Measurements from ENCODE around the gene TMSB10.

Gene TMSB10

GRCh38 chr2:84891355-84892010 is 14.0 kb upstream of the TMSB10 start:
- Histone ChIP-seq H3K9me3 (ENCODE audit: severe bottlenecking) (no peaks in the 10 kb centered on the region), H3K27me3 (ENCODE audit: insufficient read depth, poor library complexity, severe bottlenecking) (no peaks in the 10 kb centered on the region), H3K4me1 (ENCODE audit: insufficient read depth, poor library complexity, severe bottlenecking) (peaks cover 20% of the 10 kb centered on the region), H3K27ac (ENCODE audit: poor library complexity, severe bottlenecking) (no peak overlapping the region), H3K4me3 (ENCODE audit: severe bottlenecking) (no peak overlapping the region), H3K36me3 (ENCODE audit: low read depth) (no peaks in the 10 kb centered on the region)
- DNase-seq (ENCODE audit: low spot score) (no peak), ATAC-seq (ENCODE audit: low read depth) (no peak)
- TF ChIP-seq, protein P1, sequence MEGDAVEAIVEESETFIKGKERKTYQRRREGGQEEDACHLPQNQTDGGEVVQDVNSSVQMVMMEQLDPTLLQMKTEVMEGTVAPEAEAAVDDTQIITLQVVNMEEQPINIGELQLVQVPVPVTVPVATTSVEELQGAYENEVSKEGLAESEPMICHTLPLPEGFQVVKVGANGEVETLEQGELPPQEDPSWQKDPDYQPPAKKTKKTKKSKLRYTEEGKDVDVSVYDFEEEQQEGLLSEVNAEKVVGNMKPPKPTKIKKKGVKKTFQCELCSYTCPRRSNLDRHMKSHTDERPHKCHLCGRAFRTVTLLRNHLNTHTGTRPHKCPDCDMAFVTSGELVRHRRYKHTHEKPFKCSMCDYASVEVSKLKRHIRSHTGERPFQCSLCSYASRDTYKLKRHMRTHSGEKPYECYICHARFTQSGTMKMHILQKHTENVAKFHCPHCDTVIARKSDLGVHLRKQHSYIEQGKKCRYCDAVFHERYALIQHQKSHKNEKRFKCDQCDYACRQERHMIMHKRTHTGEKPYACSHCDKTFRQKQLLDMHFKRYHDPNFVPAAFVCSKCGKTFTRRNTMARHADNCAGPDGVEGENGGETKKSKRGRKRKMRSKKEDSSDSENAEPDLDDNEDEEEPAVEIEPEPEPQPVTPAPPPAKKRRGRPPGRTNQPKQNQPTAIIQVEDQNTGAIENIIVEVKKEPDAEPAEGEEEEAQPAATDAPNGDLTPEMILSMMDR (IDR thresholded peaks at IDR 0.05; ENCODE audit: poor library complexity, severe bottlenecking) = no peak

DNA sequence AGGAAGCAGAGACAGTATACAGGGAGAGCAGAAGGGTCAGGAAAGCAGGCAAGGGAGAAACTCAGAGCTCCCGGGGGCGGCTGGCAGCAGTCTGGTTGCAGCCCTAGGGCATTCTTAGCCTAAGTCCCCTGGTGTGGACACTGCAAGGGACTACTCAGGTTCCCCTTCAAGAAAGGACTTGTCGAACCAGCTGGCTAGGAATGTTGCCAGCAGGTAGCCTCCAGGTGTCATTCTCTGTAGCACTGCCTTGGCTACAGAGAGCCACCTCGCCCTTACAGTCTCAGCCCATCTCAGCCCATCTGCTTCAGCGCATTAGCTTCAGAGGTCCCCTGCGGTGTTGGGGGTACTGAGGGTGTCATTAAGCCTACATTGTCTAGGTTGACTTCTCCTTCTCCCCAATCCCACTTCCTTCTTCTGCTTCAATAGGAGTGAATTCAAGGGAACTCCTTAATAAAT is 11.3 kb upstream of the TMSB10 start:
- peaks cover 47% of the 10 kb centered on the region for H3K4me1 ChIP-seq (ENCODE audit: insufficient read depth, poor library complexity, severe bottlenecking)

GRCh38 chr2:84894758-84895520 is 10.5 kb upstream of the TMSB10 start:
- H3K4me1 ChIP-seq (ENCODE audit: insufficient read depth, poor library complexity, severe bottlenecking) = peaks cover 48% of the 10 kb centered on the region
- no peaks in the 10 kb centered on the region for H3K27me3 ChIP-seq (ENCODE audit: insufficient read depth, poor library complexity, severe bottlenecking)
- no peak overlapping the region for H3K4me3 ChIP-seq (ENCODE audit: severe bottlenecking)
- TF ChIP-seq, protein P1 (IDR thresholded peaks at IDR 0.05; ENCODE audit: poor library complexity, severe bottlenecking) = no peak
- no peaks in the 10 kb centered on the region for H3K9me3 ChIP-seq (ENCODE audit: severe bottlenecking)
- DNase-seq (ENCODE audit: low spot score) = no peak
- 0 out of 3 replicates have a peak, but pooled peaks have one; percentile 10 for ATAC-seq (ENCODE audit: low read depth)
- peak overlapping the region; percentile 94 for H3K27ac ChIP-seq (ENCODE audit: poor library complexity, severe bottlenecking)
- H3K36me3 ChIP-seq (ENCODE audit: low read depth) = no peaks in the 10 kb centered on the region

More for the DNA sequence above, 11.3 kb upstream of the TMSB10 start:
- no peaks in the 10 kb centered on the region for H3K9me3 ChIP-seq (ENCODE audit: severe bottlenecking)
- TF ChIP-seq, protein P1 (IDR thresholded peaks at IDR 0.05; ENCODE audit: poor library complexity, severe bottlenecking) = no peak
- no peak overlapping the region for H3K4me3 ChIP-seq (ENCODE audit: severe bottlenecking)
- ATAC-seq (ENCODE audit: low read depth) = peak; percentile 49
- H3K27ac ChIP-seq (ENCODE audit: poor library complexity, severe bottlenecking) = peak overlapping the region; percentile 94
- H3K36me3 ChIP-seq (ENCODE audit: low read depth) = no peaks in the 10 kb centered on the region
- no peak for DNase-seq (ENCODE audit: low spot score)
- H3K27me3 ChIP-seq (ENCODE audit: insufficient read depth, poor library complexity, severe bottlenecking) = no peaks in the 10 kb centered on the region

DNA sequence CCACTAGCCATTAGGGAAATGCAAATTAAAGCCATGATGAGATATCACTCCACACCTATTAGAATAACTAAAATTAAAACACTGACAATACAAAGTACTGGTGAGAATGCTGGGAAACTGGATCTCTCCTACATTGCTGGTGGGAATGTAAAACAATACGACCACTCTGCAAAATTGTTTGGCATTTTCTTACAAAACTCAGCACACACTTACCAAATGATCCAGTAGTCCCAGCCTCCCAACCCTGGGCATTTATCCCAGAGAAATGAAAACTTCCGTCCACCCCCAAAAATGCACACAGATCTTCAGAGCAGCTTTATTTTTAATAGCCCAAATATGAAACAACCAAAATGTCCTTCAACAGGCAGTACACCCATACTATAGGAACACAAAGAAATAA is 8.9 kb upstream of the TMSB10 start:
- DNase-seq (ENCODE audit: low spot score) = no peak
- Histone ChIP-seq H3K36me3 (ENCODE audit: low read depth) (no peaks in the 10 kb centered on the region), H3K27ac (ENCODE audit: poor library complexity, severe bottlenecking) (peak overlapping the region; percentile 94), H3K4me1 (ENCODE audit: insufficient read depth, poor library complexity, severe bottlenecking) (peaks cover 48% of the 10 kb centered on the region), H3K27me3 (ENCODE audit: insufficient read depth, poor library complexity, severe bottlenecking) (no peaks in the 10 kb centered on the region), H3K9me3 (ENCODE audit: severe bottlenecking) (no peaks in the 10 kb centered on the region), H3K4me3 (ENCODE audit: severe bottlenecking) (no peak overlapping the region)
- TF ChIP-seq, protein P1 (IDR thresholded peaks at IDR 0.05; ENCODE audit: poor library complexity, severe bottlenecking) = no peak
- no peak for ATAC-seq (ENCODE audit: low read depth)
